ENCODE data around the gene CIT. TPM values are rescaled to one million over a fixed set of nuclear protein-coding genes. Genes with fewer than 3 reads are reported as not detected.

Gene CIT
- total RNA-seq, 1 experiment from 2014 or later: 67.9 TPM

- no peak overlapping the region for H3K27ac ChIP-seq (ENCODE audit: low read length)
- no TSS peak for BruUV-seq (replicated peaks)
- in situ Hi-C loops (cut with HindIII; ENCODE audit: low pct_unique_long_range_greater_than_20kb, low sequenced_read_pairs): no loop called here
- no peaks in the 10 kb centered on the region for H3K36me3 ChIP-seq (ENCODE audit: control insufficient read depth, insufficient read depth, low read length)
- TF ChIP-seq REST (IDR thresholded peaks at IDR 0.05; ENCODE audit: insufficient read depth in 1 of 2, low read depth in 2 of 2, low read length in 1 of 2) (no peak), SIN3A (IDR thresholded peaks at IDR 0.05; ENCODE audit: borderline replicate concordance, insufficient read depth, low read depth, low read length) (no peak), TCF7L2 (IDR thresholded peaks at IDR 0.05; ENCODE audit: low read depth, low read length) (no peak)
- H3K9me3 ChIP-seq (ENCODE audit: control insufficient read depth, insufficient read depth, low read depth, low read length): peaks cover 6% of the 10 kb centered on the region; the same call in 1 of the 2 replicates
- H3K4me3 ChIP-seq (ENCODE audit: low read depth in 2 of 2, low read length in 2 of 2): no peak overlapping the region
- ChIA-PET CTCF (no interaction called here), POLR2A (no interaction called here)
- ATAC-seq (no peak), DNase-seq (ENCODE audit: low read depth, low spot score) (no peak)
- intact Hi-C loops (cut with micrococcal nuclease; ENCODE audit: unreplicated experiment): no loop called here
- no peaks in the 10 kb centered on the region for H3K27me3 ChIP-seq (ENCODE audit: control insufficient read depth, insufficient read depth, low read length)
- H3K4me1 ChIP-seq (ENCODE audit: control insufficient read depth, insufficient read depth, low read length): no peaks in the 10 kb centered on the region
Measured at GRCh38 chr12:119809023-119809422, 68.1 kb downstream of the CIT start.

- ChIA-PET CTCF (no interaction called here), POLR2A (no interaction called here)
- intact Hi-C loops (cut with micrococcal nuclease; ENCODE audit: unreplicated experiment): no loop called here
- no peak for ATAC-seq
- TF ChIP-seq SIN3A (IDR thresholded peaks at IDR 0.05; ENCODE audit: borderline replicate concordance, insufficient read depth, low read depth, low read length) (no peak), POLR2AphosphoS5 (IDR thresholded peaks at IDR 0.05; ENCODE audit: low read depth, low read length) (no peak)
- no TSS peak for BruUV-seq (replicated peaks)
- DNase-seq (ENCODE audit: low read depth, low spot score): no peak
- H3K4me3 ChIP-seq (ENCODE audit: low read depth in 2 of 2, low read length in 2 of 2): no peak overlapping the region
- peaks cover 6% of the 10 kb centered on the region; the same call in 1 of the 2 replicates for H3K9me3 ChIP-seq (ENCODE audit: control insufficient read depth, insufficient read depth, low read depth, low read length)
- no peaks in the 10 kb centered on the region for H3K27me3 ChIP-seq (ENCODE audit: control insufficient read depth, insufficient read depth, low read length)
- no peak overlapping the region for H3K27ac ChIP-seq (ENCODE audit: low read length)
- H3K4me1 ChIP-seq (ENCODE audit: control insufficient read depth, insufficient read depth, low read length): no peaks in the 10 kb centered on the region
- in situ Hi-C loops (cut with HindIII; ENCODE audit: low pct_unique_long_range_greater_than_20kb, low sequenced_read_pairs): no loop called here
- H3K36me3 ChIP-seq (ENCODE audit: control insufficient read depth, insufficient read depth, low read length): no peaks in the 10 kb centered on the region
Measured at GRCh38 chr12:119808441-119808840, 68.7 kb downstream of the CIT start.

- POLR2A ChIA-PET: no interaction called here
- in situ Hi-C loops (cut with HindIII; ENCODE audit: low pct_unique_long_range_greater_than_20kb, low sequenced_read_pairs): no loop called here
- Histone ChIP-seq H3K4me1 (ENCODE audit: control insufficient read depth, insufficient read depth, low read length) (no peaks in the 10 kb centered on the region), H3K4me3 (ENCODE audit: low read depth in 2 of 2, low read length in 2 of 2) (no peak overlapping the region), H3K27ac (ENCODE audit: low read length) (no peak overlapping the region), H3K27me3 (ENCODE audit: control insufficient read depth, insufficient read depth, low read length) (no peaks in the 10 kb centered on the region), H3K36me3 (ENCODE audit: control insufficient read depth, insufficient read depth, low read length) (no peaks in the 10 kb centered on the region), H3K9me3 (ENCODE audit: control insufficient read depth, insufficient read depth, low read depth, low read length) (peaks cover 6% of the 10 kb centered on the region; the same call in 1 of the 2 replicates)
- BruUV-seq (replicated peaks): no TSS peak
- ATAC-seq (no peak), DNase-seq (ENCODE audit: low read depth, low spot score) (no peak)
- CTCF ChIA-PET: no interaction called here
- no peak for TF ChIP-seq REST (IDR thresholded peaks at IDR 0.05; ENCODE audit: insufficient read depth in 1 of 2, low read depth in 2 of 2, low read length in 1 of 2)
- no peak for TF ChIP-seq SIN3A (IDR thresholded peaks at IDR 0.05; ENCODE audit: borderline replicate concordance, insufficient read depth, low read depth, low read length)
- intact Hi-C loops (cut with micrococcal nuclease; ENCODE audit: unreplicated experiment): no loop called here
Measured at GRCh38 chr12:119807380-119807779, 69.7 kb downstream of the CIT start.
